ENCODE results near the gene BRDT. TPM values are rescaled to one million over a fixed set of nuclear protein-coding genes. Genes with fewer than 3 reads are reported as not detected.

Gene BRDT
- total and polyA plus RNA-seq, 2 of the 13 experiments (the other 11 are each of a cell fraction or from before 2014, with no cell fraction given), result not detected

DNA sequence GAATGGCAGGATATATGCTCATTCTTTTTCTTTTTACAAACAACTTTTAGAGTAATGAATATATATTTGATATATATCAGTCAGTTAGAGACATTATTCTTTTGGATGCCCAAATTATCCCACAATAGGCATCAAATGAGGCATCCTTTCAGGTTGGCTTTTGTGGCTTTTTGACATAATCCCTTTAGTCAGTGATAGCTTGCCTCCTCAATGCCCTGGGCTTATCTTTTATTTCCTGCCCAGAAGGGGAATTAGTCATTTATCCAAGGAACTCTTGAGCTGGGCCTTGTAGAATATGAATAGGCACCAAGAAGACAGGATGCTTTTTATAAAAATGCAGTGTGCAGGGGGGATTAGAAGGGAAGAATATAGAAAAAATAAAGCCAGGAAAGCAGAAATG is 102.7 kb downstream of the BRDT start:
- DNase-seq (ENCODE audit: low spot score), result no peak
- no TSS peak for BruUV-seq (replicated peaks)
- Histone ChIP-seq H3K27ac (ENCODE audit: extremely low read length, insufficient read depth, low read length) (no peak overlapping the region), H3K9ac (ENCODE audit: insufficient read depth, low read depth, low read length) (no peak overlapping the region), H3K4me1 (ENCODE audit: insufficient read depth, low read length) (no peaks in the 10 kb centered on the region), H3K4me2 (ENCODE audit: low read depth, low read length) (no peak overlapping the region), H3K36me3 (replicated peaks in 1 of 2; ENCODE audit: control insufficient read depth in 1 of 2, insufficient read depth in 2 of 2, low read length in 2 of 2) (no peaks in the 10 kb centered on the region), H3K27me3 (ENCODE audit: control insufficient read depth in 1 of 2, insufficient read depth in 2 of 2, low read length in 2 of 2) (no peaks in the 10 kb centered on the region), H4K20me1 (ENCODE audit: insufficient read depth, low read length) (no peaks in the 10 kb centered on the region), H3K79me2 (ENCODE audit: insufficient read depth, low read length) (no peaks in the 10 kb centered on the region), H3K4me3 (replicated peaks in 1 of 3; ENCODE audit: insufficient read depth in 1 of 3, low read depth in 2 of 3, low read length in 3 of 3) (no peak overlapping the region), H3K9me3 (ENCODE audit: low read length) (no peaks in the 10 kb centered on the region), H2AFZ (ENCODE audit: low read length) (no peak overlapping the region)
- ChIA-PET POLR2A (no interaction called here), CTCF (ENCODE audit: low intra/inter-chr PET ratio, low total read pairs) (no interaction called here)
- intact Hi-C loops (cut with micrococcal nuclease; ENCODE audit: unreplicated experiment), result no loop called here
- ATAC-seq, result no peak
- TF ChIP-seq ZSCAN29 (CRISPR knock-in tag; conservative IDR thresholded peaks at IDR 0.05) (no peak), ARHGAP35 (CRISPR knock-in tag; IDR thresholded peaks at IDR 0.05; ENCODE audit: borderline replicate concordance) (no peak), ZNF232 (CRISPR knock-in tag; IDR thresholded peaks at IDR 0.05; ENCODE audit: borderline replicate concordance) (no peak), BRCA1 (CRISPR knock-in tag; IDR thresholded peaks at IDR 0.05) (no peak), FOXA3 (CRISPR knock-in tag; IDR thresholded peaks at IDR 0.05) (no peak), RFX1 (IDR thresholded peaks at IDR 0.05) (no peak), ZNF879 (CRISPR knock-in tag; IDR thresholded peaks at IDR 0.05) (no peak), ZNF329 (CRISPR knock-in tag; IDR thresholded peaks at IDR 0.05; ENCODE audit: low read depth) (no peak), SMYD3 (CRISPR knock-in tag; IDR thresholded peaks at IDR 0.05) (no peak), CAMTA2 (CRISPR knock-in tag; IDR thresholded peaks at IDR 0.05; ENCODE audit: borderline replicate concordance) (no peak), ZFAT (CRISPR knock-in tag; conservative IDR thresholded peaks at IDR 0.05) (no peak), SP1 (IDR thresholded peaks at IDR 0.05) (no peak), SP1 (CRISPR knock-in tag; IDR thresholded peaks at IDR 0.05) (no peak)
- TF ChIP-seq, protein P1, sequence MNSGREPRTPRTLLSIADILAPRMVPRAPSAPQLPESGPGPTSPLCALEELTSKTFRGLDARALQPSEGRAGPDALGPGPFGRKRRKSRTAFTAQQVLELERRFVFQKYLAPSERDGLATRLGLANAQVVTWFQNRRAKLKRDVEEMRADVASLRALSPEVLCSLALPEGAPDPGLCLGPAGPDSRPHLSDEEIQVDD (CRISPR knock-in tag; IDR thresholded peaks at IDR 0.05; ENCODE audit: borderline replicate concordance), result no peak
- TF ChIP-seq, protein P2, sequence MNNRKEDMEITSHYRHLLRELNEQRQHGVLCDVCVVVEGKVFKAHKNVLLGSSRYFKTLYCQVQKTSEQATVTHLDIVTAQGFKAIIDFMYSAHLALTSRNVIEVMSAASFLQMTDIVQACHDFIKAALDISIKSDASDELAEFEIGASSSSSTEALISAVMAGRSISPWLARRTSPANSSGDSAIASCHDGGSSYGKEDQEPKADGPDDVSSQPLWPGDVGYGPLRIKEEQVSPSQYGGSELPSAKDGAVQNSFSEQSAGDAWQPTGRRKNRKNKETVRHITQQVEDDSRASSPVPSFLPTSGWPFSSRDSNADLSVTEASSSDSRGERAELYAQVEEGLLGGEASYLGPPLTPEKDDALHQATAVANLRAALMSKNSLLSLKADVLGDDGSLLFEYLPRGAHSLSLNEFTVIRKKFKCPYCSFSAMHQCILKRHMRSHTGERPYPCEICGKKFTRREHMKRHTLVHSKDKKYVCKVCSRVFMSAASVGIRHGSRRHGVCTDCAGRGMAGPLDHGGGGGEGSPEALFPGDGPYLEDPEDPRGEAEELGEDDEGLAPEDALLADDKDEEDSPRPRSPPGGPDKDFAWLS (CRISPR knock-in tag; IDR thresholded peaks at IDR 0.05; ENCODE audit: borderline replicate concordance), result no peak
- TF ChIP-seq, protein P3, sequence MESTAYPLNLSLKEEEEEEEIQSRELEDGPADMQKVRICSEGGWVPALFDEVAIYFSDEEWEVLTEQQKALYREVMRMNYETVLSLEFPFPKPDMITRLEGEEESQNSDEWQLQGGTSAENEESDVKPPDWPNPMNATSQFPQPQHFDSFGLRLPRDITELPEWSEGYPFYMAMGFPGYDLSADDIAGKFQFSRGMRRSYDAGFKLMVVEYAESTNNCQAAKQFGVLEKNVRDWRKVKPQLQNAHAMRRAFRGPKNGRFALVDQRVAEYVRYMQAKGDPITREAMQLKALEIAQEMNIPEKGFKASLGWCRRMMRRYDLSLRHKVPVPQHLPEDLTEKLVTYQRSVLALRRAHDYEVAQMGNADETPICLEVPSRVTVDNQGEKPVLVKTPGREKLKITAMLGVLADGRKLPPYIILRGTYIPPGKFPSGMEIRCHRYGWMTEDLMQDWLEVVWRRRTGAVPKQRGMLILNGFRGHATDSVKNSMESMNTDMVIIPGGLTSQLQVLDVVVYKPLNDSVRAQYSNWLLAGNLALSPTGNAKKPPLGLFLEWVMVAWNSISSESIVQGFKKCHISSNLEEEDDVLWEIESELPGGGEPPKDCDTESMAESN (CRISPR knock-in tag; conservative IDR thresholded peaks at IDR 0.05), result no peak
- in situ Hi-C loops (cut with HindIII; ENCODE audit: extremely low pct_ligation_motif_present, low pct_unique_long_range_greater_than_20kb), result no loop called here
- FAIRE-seq, result no peak

All from HepG2 (cell line).